ENCODE measurements around the gene INTS6L. TPM values are rescaled to one million over a fixed set of nuclear protein-coding genes. Genes with fewer than 3 reads are reported as not detected.

Gene INTS6L
- total and polyA plus RNA-seq, 4 experiments from 2014 or later = 5.4 to 46.0 (median 25.0) TPM

- H3K27ac Mint-ChIP-seq = peak overlapping the region; percentile 90 to 99 (median 95)
- no peaks in the 10 kb centered on the region for H3K36me3 ChIP-seq (ENCODE audit: insufficient read depth, low read length)
- DNase-seq = no peak
- intact Hi-C loops (cut with micrococcal nuclease) = loop anchor here (5.0 to 10.0 kb wide), 2 partner anchors 53 to 715 kb away; a partner anchor contains a TSS
- ChIA-PET CTCF (ENCODE audit: partially characterized antibody) (interaction anchor here (1.5 kb wide), 1 partner anchor 14 kb away, joined by 6 read pairs; no protein-coding TSS in a partner anchor), POLR2A (ENCODE audit: partially characterized antibody) (interaction anchor here (0.8 to 3.1 kb wide), 6 partner anchors 10 to 452 kb away, joined by 3 to 13 read pairs (median 5); partner anchors contain the start of gene MMGT1)
- H3K27me3 Mint-ChIP-seq = peaks cover 0 to 2% of the 10 kb centered on the region in 2 donors
- peaks cover 40% of the 10 kb centered on the region for H3K4me1 ChIP-seq (ENCODE audit: insufficient read depth, low read length)
- no peaks in the 10 kb centered on the region for H3K27me3 ChIP-seq (ENCODE audit: insufficient read depth, low read length)
- H3K4me1 Mint-ChIP-seq = peaks cover 28 to 58% (median 39%) of the 10 kb centered on the region in 4 donors
- peaks cover 0 to 15% of the 10 kb centered on the region in 2 donors for H3K36me3 Mint-ChIP-seq
- H3K9me3 ChIP-seq (ENCODE audit: control insufficient read depth in 1 of 2, low read length in 2 of 2) = no peaks in the 10 kb centered on the region
- peaks cover 0 to 5% (median 0%) of the 10 kb centered on the region in 8 donors for H3K9me3 Mint-ChIP-seq
- peak overlapping the region; percentile 57 to 58 for H3K4me3 ChIP-seq (ENCODE audit: low read length in 2 of 2)
- peak overlapping the region; percentile 81 to 99 (median 92) for H3K4me3 Mint-ChIP-seq
- peak overlapping the region; percentile 67 for H3K27ac ChIP-seq (ENCODE audit: low read depth, low read length)
Measured at GRCh38 chrX:135522132-135522530, 1.7 kb downstream of the INTS6L start.

- Mint-ChIP-seq H3K4me3 (peak overlapping the region; percentile 81 to 99 (median 92)), H3K9me3 (peaks cover 0 to 5% (median 0%) of the 10 kb centered on the region in 8 donors), H3K4me1 (peaks cover 28 to 67% (median 44%) of the 10 kb centered on the region in 4 donors), H3K36me3 (peaks cover 0 to 15% of the 10 kb centered on the region in 2 donors), H3K27ac (peak overlapping the region; percentile 63 to 99 (median 94)), H3K27me3 (peaks cover 0 to 2% of the 10 kb centered on the region in 2 donors)
- intact Hi-C loops (cut with micrococcal nuclease) = loop anchor here (5.0 to 10.0 kb wide), 2 partner anchors 52 to 716 kb away; a partner anchor contains a TSS
- H3K27me3 ChIP-seq (ENCODE audit: insufficient read depth, low read length) = no peaks in the 10 kb centered on the region
- H3K36me3 ChIP-seq (ENCODE audit: insufficient read depth, low read length) = no peaks in the 10 kb centered on the region
- H3K4me3 ChIP-seq (ENCODE audit: low read length in 2 of 2) = peak overlapping the region; percentile 57 to 58
- ChIA-PET CTCF (ENCODE audit: partially characterized antibody) (interaction anchor here (1.5 to 1.9 kb wide), 3 partner anchors 13 to 48 kb away, joined by 4 to 8 read pairs (median 6); no protein-coding TSS in a partner anchor), POLR2A (ENCODE audit: partially characterized antibody) (interaction anchor here (1.1 to 3.1 kb wide), 3 partner anchors 14 to 451 kb away, joined by 3 to 13 read pairs (median 6); partner anchors contain the start of gene MMGT1)
- DNase-seq = peak in 1 of 5 donors; percentile 11
- H3K9me3 ChIP-seq (ENCODE audit: control insufficient read depth in 1 of 2, low read length in 2 of 2) = no peaks in the 10 kb centered on the region
- peaks cover 49% of the 10 kb centered on the region for H3K4me1 ChIP-seq (ENCODE audit: insufficient read depth, low read length)
- peak overlapping the region; percentile 67 for H3K27ac ChIP-seq (ENCODE audit: low read depth, low read length)
Measured at GRCh38 chrX:135522878-135523693, 2.6 kb downstream of the INTS6L start.

GRCh38 chrX:135528254-135528653, 7.8 kb downstream of the INTS6L start:
- no peak overlapping the region for H3K4me3 ChIP-seq (ENCODE audit: low read length in 2 of 2)
- H3K4me1 ChIP-seq (ENCODE audit: insufficient read depth, low read length) = peaks cover 52% of the 10 kb centered on the region
- no peak overlapping the region for H3K27ac ChIP-seq (ENCODE audit: low read depth, low read length)
- Mint-ChIP-seq H3K27me3 (no peaks in the 10 kb centered on the region), H3K4me3 (no peak overlapping the region), H3K27ac (no peak overlapping the region), H3K4me1 (peaks cover 34 to 78% (median 49%) of the 10 kb centered on the region in 4 donors), H3K9me3 (no peaks in the 10 kb centered on the region), H3K36me3 (peaks cover 0 to 10% of the 10 kb centered on the region in 2 donors)
- H3K36me3 ChIP-seq (ENCODE audit: insufficient read depth, low read length) = no peaks in the 10 kb centered on the region
- no peak for DNase-seq
- H3K9me3 ChIP-seq (ENCODE audit: control insufficient read depth in 1 of 2, low read length in 2 of 2) = no peaks in the 10 kb centered on the region
- CTCF ChIA-PET (ENCODE audit: partially characterized antibody) = no interaction called here
- H3K27me3 ChIP-seq (ENCODE audit: insufficient read depth, low read length) = no peaks in the 10 kb centered on the region
- intact Hi-C loops (cut with micrococcal nuclease) = loop anchor here (10.0 kb wide), 1 partner anchor 47 kb away; no protein-coding TSS in a partner anchor
- POLR2A ChIA-PET (ENCODE audit: partially characterized antibody) = no interaction called here

- Histone ChIP-seq H3K27ac (ENCODE audit: low read depth, low read length) (no peak overlapping the region), H3K36me3 (ENCODE audit: insufficient read depth, low read length) (no peaks in the 10 kb centered on the region), H3K9me3 (ENCODE audit: control insufficient read depth in 1 of 2, low read length in 2 of 2) (no peaks in the 10 kb centered on the region), H3K27me3 (ENCODE audit: insufficient read depth, low read length) (no peaks in the 10 kb centered on the region), H3K4me1 (ENCODE audit: insufficient read depth, low read length) (peaks cover 51% of the 10 kb centered on the region), H3K4me3 (ENCODE audit: low read length in 2 of 2) (no peak overlapping the region)
- no peak for DNase-seq
- no peak overlapping the region for H3K4me3 Mint-ChIP-seq
- intact Hi-C loops (cut with micrococcal nuclease) = loop anchor here (10.0 kb wide), 1 partner anchor 46 kb away; no protein-coding TSS in a partner anchor
- POLR2A ChIA-PET (ENCODE audit: partially characterized antibody) = no interaction called here
- no peaks in the 10 kb centered on the region for H3K9me3 Mint-ChIP-seq
- H3K27ac Mint-ChIP-seq = no peak overlapping the region
- CTCF ChIA-PET (ENCODE audit: partially characterized antibody) = interaction anchor here (1.1 to 1.4 kb wide), 2 partner anchors 10 to 68 kb away, joined by 3 to 4 read pairs; no protein-coding TSS in a partner anchor
- H3K36me3 Mint-ChIP-seq = peaks cover 0 to 10% of the 10 kb centered on the region in 2 donors
- H3K27me3 Mint-ChIP-seq = no peaks in the 10 kb centered on the region
- peaks cover 32 to 77% (median 47%) of the 10 kb centered on the region in 4 donors for H3K4me1 Mint-ChIP-seq
Measured at GRCh38 chrX:135528756-135529155, 8.3 kb downstream of the INTS6L start.

- DNase-seq = no peak
- no peaks in the 10 kb centered on the region for H3K9me3 ChIP-seq (ENCODE audit: control insufficient read depth in 1 of 2, low read length in 2 of 2)
- no peaks in the 10 kb centered on the region for H3K9me3 Mint-ChIP-seq
- CTCF ChIA-PET (ENCODE audit: partially characterized antibody) = interaction anchor here (1.4 kb wide), 1 partner anchor 9 kb away, joined by 3 read pairs; no protein-coding TSS in a partner anchor
- no peak overlapping the region for H3K27ac ChIP-seq (ENCODE audit: low read depth, low read length)
- intact Hi-C loops (cut with micrococcal nuclease) = no loop called here
- H3K4me3 ChIP-seq (ENCODE audit: low read length in 2 of 2) = no peak overlapping the region
- no peaks in the 10 kb centered on the region for H3K36me3 ChIP-seq (ENCODE audit: insufficient read depth, low read length)
- H3K4me3 Mint-ChIP-seq = peak overlapping the region in 1 of 8 donors; percentile 13
- H3K4me1 Mint-ChIP-seq = peaks cover 24 to 66% (median 41%) of the 10 kb centered on the region in 4 donors
- H3K27ac Mint-ChIP-seq = peak overlapping the region in 1 of 7 donors; percentile 8
- H3K27me3 ChIP-seq (ENCODE audit: insufficient read depth, low read length) = no peaks in the 10 kb centered on the region
- POLR2A ChIA-PET (ENCODE audit: partially characterized antibody) = no interaction called here
- peaks cover 0 to 10% of the 10 kb centered on the region in 2 donors for H3K36me3 Mint-ChIP-seq
- no peaks in the 10 kb centered on the region for H3K27me3 Mint-ChIP-seq
- H3K4me1 ChIP-seq (ENCODE audit: insufficient read depth, low read length) = peaks cover 43% of the 10 kb centered on the region
Measured at GRCh38 chrX:135530097-135530496, 9.6 kb downstream of the INTS6L start.

- H3K27ac Mint-ChIP-seq = peak overlapping the region in 2 of 7 donors; percentile 37 to 70
- peak overlapping the region in 1 of 8 donors; percentile 3 for H3K4me3 Mint-ChIP-seq
- no peaks in the 10 kb centered on the region for H3K9me3 ChIP-seq (ENCODE audit: control insufficient read depth in 1 of 2, low read length in 2 of 2)
- intact Hi-C loops (cut with micrococcal nuclease) = no loop called here
- H3K27ac ChIP-seq (ENCODE audit: low read depth, low read length) = no peak overlapping the region
- H3K27me3 ChIP-seq (ENCODE audit: insufficient read depth, low read length) = no peaks in the 10 kb centered on the region
- H3K36me3 Mint-ChIP-seq = peaks cover 0 to 10% of the 10 kb centered on the region in 2 donors
- ChIA-PET POLR2A (ENCODE audit: partially characterized antibody) (interaction anchor here (1.2 kb wide), 1 partner anchor 10 kb away, joined by 7 read pairs; no protein-coding TSS in a partner anchor), CTCF (ENCODE audit: partially characterized antibody) (no interaction called here)
- no peaks in the 10 kb centered on the region for H3K36me3 ChIP-seq (ENCODE audit: insufficient read depth, low read length)
- H3K9me3 Mint-ChIP-seq = no peaks in the 10 kb centered on the region
- no peak for DNase-seq
- peaks cover 50% of the 10 kb centered on the region for H3K4me1 ChIP-seq (ENCODE audit: insufficient read depth, low read length)
- H3K4me3 ChIP-seq (ENCODE audit: low read length in 2 of 2) = no peak overlapping the region
- peaks cover 24 to 66% (median 37%) of the 10 kb centered on the region in 4 donors for H3K4me1 Mint-ChIP-seq
- H3K27me3 Mint-ChIP-seq = no peaks in the 10 kb centered on the region
Measured at GRCh38 chrX:135531813-135532212, 11.4 kb downstream of the INTS6L start.

Measured in CD4-positive, alpha-beta memory T cell (primary cell).